OCI-LY3 (cell line): ENCODE results near the gene POP5.

Experiments
- EZH2phosphoT487 ChIP-seq: fragments of 200-600 bp; shearing (Covaris generic); IDR thresholded peaks from 2 replicates; pipeline ENCODE4 v1.6.1; 2018; ENCODE audit warnings: antibody characterized with exemption, mixed run types, low read depth
- TF ChIP-seq, protein P1 (sequence below): fragments of 200-600, 300-600 bp; sonication (generic); IDR thresholded peaks from 2 replicates; pipeline ENCODE4 v1.5.1; 2014; ENCODE audit warnings: antibody characterized with exemption, low read length, low read depth

DNA sequence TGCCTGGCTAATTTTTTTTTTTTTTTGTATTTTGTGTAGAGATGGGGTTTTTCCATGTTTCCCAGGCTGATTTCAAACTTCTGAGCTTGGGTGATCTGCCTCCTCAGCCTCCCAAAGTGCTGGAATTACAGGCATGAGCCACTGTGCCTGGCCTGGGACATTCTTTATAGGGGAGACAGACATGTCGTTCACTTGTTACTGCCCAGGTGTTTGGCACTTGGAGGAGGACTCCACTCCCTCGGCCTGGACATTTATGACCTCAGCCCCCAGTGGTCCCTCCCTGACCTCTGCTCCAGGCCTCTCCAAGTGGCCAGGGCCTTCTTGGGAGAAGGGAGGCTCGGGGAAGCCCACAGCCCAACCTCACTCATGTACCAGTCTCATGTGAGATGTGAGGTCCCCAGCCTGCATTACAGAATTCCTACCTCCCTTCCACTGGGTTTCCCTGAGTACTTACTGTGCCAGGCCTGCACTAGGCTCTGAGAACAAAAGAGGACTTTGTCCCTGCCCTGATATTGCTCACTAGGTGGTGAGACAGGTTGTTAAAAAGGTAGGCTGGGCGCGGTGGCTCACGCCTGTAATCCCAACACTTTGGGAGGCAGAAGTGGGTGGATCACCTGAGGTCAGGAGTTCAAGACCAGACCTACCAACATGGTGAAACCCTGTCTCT is 9.7 kb upstream of the POP5 start:
- TF ChIP-seq, protein P1, sequence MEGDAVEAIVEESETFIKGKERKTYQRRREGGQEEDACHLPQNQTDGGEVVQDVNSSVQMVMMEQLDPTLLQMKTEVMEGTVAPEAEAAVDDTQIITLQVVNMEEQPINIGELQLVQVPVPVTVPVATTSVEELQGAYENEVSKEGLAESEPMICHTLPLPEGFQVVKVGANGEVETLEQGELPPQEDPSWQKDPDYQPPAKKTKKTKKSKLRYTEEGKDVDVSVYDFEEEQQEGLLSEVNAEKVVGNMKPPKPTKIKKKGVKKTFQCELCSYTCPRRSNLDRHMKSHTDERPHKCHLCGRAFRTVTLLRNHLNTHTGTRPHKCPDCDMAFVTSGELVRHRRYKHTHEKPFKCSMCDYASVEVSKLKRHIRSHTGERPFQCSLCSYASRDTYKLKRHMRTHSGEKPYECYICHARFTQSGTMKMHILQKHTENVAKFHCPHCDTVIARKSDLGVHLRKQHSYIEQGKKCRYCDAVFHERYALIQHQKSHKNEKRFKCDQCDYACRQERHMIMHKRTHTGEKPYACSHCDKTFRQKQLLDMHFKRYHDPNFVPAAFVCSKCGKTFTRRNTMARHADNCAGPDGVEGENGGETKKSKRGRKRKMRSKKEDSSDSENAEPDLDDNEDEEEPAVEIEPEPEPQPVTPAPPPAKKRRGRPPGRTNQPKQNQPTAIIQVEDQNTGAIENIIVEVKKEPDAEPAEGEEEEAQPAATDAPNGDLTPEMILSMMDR = no peak
- TF ChIP-seq EZH2phosphoT487 = no peak
